ENCODE measurements around the gene CCDC148.

- TF ChIP-seq POLR2A (IDR thresholded peaks at IDR 0.05; ENCODE audit: low read length) (no peak), GATA1 (IDR thresholded peaks at IDR 0.05; ENCODE audit: low read depth, low read length) (no peak)
Measured at GRCh38 chr2:158131483-158131912, 325.1 kb downstream of the CCDC148 start.

Measured in erythroblast (primary cell).